Transverse colon (tissue), 4 donors: ENCODE measurements around the gene KLHDC10. TPM values are rescaled to one million over a fixed set of nuclear protein-coding genes. Genes with fewer than 3 reads are reported as not detected.
A peak's percentile ranks its signal among the peaks of the same experiment; 100 is the strongest.
"Not testable (repeated sequence)": the region's sequence is repeated elsewhere in the genome, so short reads cannot be mapped to it uniquely, and the experiment has no call there.

Experiments
- DNase-seq: peaks from one replicate; pipeline ENCODE4 v3.0.0-alpha.2; 2019
- H3K27ac ChIP-seq, 4 donors: fragments of 200-600 bp; sonication (generic); 2 replicates each; pipeline ENCODE4 v1.5.1; 2016 to 2018; ENCODE audit warnings: inconsistent platforms in 4 of 4
- H3K27me3 ChIP-seq: fragments of 200-600 bp; sonication (generic); 2 replicates; pipeline ENCODE4 v1.5.1; 2017; ENCODE audit warnings: inconsistent platforms
- H3K36me3 ChIP-seq, 4 donors: fragments of 200-600 bp; sonication (generic); 2 replicates each; pipeline ENCODE4 v1.5.1; 2017 to 2019; ENCODE audit warnings: inconsistent platforms in 4 of 4
- H3K4me1 ChIP-seq, 4 donors: fragments of 200-600 bp; sonication (generic); 2 replicates each; pipeline ENCODE4 v1.5.1; 2017 to 2020; ENCODE audit warnings: inconsistent platforms in 4 of 4
- H3K4me3 ChIP-seq, 4 donors: fragments of 200-600 bp; sonication (generic); 1 replicate in 1 of 4; 2 replicates in 3 of 4; pipeline versions ENCODE4 v1.5.1 to v1.6.1; 2017 to 2019; ENCODE audit warnings: inconsistent platforms in 4 of 4
- H3K9me3 ChIP-seq, 2 donors: fragments of 200-600 bp; sonication (generic); 2 replicates each; pipeline ENCODE4 v1.5.1; 2017 to 2019; ENCODE audit warnings: inconsistent platforms in 2 of 2
- EP300 ChIP-seq: sonication (generic); formaldehyde crosslinking; IDR thresholded peaks from one replicate; pipeline ENCODE4 v1.6.1; 2017; ENCODE audit warnings: antibody characterized with exemption, low read depth
- POLR2A ChIP-seq: fragments of 450-650 bp; IDR thresholded peaks from one replicate; pipeline ENCODE4 v1.6.1; 2016; ENCODE audit warnings: antibody characterized with exemption, mild to moderate bottlenecking, moderate library complexity
- POLR2AphosphoS5 ChIP-seq, 3 donors: sonication (generic); formaldehyde crosslinking; IDR thresholded peaks; one replicate each; pipeline ENCODE4 v1.6.1; 2016; ENCODE audit warnings: antibody characterized with exemption in 3 of 3
- WGBS, 2 donors: methylation state at CpG; one replicate each; pipeline ENCODE4 v1.1.5; 2018; ENCODE audit warnings: low coverage in 1 of 2; 5-methylcytosine and 5-hydroxymethylcytosine counted together
- in situ Hi-C, 4 donors: fragments of 200-750 bp; cut with MboI; loops; one replicate each; pipeline versions ENCODE4 v1.15.0 to v1.15.1; 2017; ENCODE audit warnings: low sequenced_read_pairs in 3 of 4, low pct_ligation_motif_present in 1 of 4, low pct_unique_long_range_greater_than_20kb in 1 of 4
- intact Hi-C: fragments of 100-400 bp; cut with DNase I; formaldehyde crosslinking; loops from one replicate; pipeline ENCODE4 v1.15.1; 2023; ENCODE audit warnings: low total_unique reads
- total RNA-seq, 4 donors: library from RNA; depleted of rRNA; stranded (reverse); fragments of >200 nt; gene quantifications; one replicate each; pipeline ENCODE4 v1.1.0, GENCODE V29; 2016
- TF ChIP-seq, protein P1 (sequence below), 5 experiments: fragments of 200-600 bp in 3 of 5; fragments of 450-650 bp in 2 of 5; sonication (generic) in 3 of 5; IDR thresholded peaks; 1 replicate in 2 of 5; 2 replicates in 3 of 5; pipeline ENCODE4 v1.5.1; 2016 to 2017; ENCODE audit warnings: antibody characterized with exemption in 5 of 5, inconsistent platforms in 3 of 5, mild to moderate bottlenecking in 2 of 5, moderate library complexity in 1 of 5

KLHDC10 gene
- total RNA-seq, 4 donors from 2014 or later: 9.4 to 23.5 (median 15.6) TPM

- peak overlapping the region; percentile 24 to 62 (median 44) for H3K27ac ChIP-seq
- no peak for DNase-seq
- no peaks in the 10 kb centered on the region for H3K9me3 ChIP-seq
- H3K4me3 ChIP-seq: no peak overlapping the region
- H3K4me1 ChIP-seq: peaks cover 13 to 30% (median 24%) of the 10 kb centered on the region in 4 donors
- in situ Hi-C loops: no loop called here
- H3K36me3 ChIP-seq: no peaks in the 10 kb centered on the region
- intact Hi-C loops: no loop called here
- H3K27me3 ChIP-seq: no peaks in the 10 kb centered on the region
- TF ChIP-seq, protein P1, sequence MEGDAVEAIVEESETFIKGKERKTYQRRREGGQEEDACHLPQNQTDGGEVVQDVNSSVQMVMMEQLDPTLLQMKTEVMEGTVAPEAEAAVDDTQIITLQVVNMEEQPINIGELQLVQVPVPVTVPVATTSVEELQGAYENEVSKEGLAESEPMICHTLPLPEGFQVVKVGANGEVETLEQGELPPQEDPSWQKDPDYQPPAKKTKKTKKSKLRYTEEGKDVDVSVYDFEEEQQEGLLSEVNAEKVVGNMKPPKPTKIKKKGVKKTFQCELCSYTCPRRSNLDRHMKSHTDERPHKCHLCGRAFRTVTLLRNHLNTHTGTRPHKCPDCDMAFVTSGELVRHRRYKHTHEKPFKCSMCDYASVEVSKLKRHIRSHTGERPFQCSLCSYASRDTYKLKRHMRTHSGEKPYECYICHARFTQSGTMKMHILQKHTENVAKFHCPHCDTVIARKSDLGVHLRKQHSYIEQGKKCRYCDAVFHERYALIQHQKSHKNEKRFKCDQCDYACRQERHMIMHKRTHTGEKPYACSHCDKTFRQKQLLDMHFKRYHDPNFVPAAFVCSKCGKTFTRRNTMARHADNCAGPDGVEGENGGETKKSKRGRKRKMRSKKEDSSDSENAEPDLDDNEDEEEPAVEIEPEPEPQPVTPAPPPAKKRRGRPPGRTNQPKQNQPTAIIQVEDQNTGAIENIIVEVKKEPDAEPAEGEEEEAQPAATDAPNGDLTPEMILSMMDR (IDR thresholded peaks at IDR 0.05): no peak
- no peak for TF ChIP-seq POLR2AphosphoS5 (IDR thresholded peaks at IDR 0.05)
- no peak for TF ChIP-seq EP300
- TF ChIP-seq POLR2A: no peak
- WGBS, 2 donors: 60 to 93% methylated on average over 2 to 3 of the region's 3 CpGs
These were observed 73.6 kb downstream of the KLHDC10 start for GRCh38 chr7:130143986-130144311.

- no peaks in the 10 kb centered on the region for H3K36me3 ChIP-seq
- TF ChIP-seq, protein P1 (IDR thresholded peaks at IDR 0.05): no peak
- TF ChIP-seq POLR2A (no peak), EP300 (no peak), POLR2AphosphoS5 (IDR thresholded peaks at IDR 0.05) (no peak)
- H3K27me3 ChIP-seq: no peaks in the 10 kb centered on the region
- DNase-seq: peak; percentile 50
- peaks cover 13 to 31% (median 26%) of the 10 kb centered on the region in 4 donors for H3K4me1 ChIP-seq
- H3K27ac ChIP-seq: peak overlapping the region; percentile 24 to 65 (median 56)
- in situ Hi-C loops (no loop called here), intact Hi-C loops (no loop called here)
- no peak overlapping the region for H3K4me3 ChIP-seq
- 40 to 48% methylated on average over 9 to 14 of the region's 14 CpGs for WGBS, 2 donors
- no peaks in the 10 kb centered on the region for H3K9me3 ChIP-seq
These were observed 74.2 kb downstream of the KLHDC10 start for GRCh38 chr7:130144312-130145171.

GRCh38 chr7:130145424-130146100 is 75.2 kb downstream of the KLHDC10 start:
- Histone ChIP-seq H3K9me3 (no peaks in the 10 kb centered on the region), H3K27ac (peak overlapping the region in 3 of 4 donors; percentile 50 to 65 (median 62)), H3K4me3 (no peak overlapping the region), H3K4me1 (peaks cover 13 to 36% (median 28%) of the 10 kb centered on the region in 4 donors), H3K27me3 (no peaks in the 10 kb centered on the region), H3K36me3 (no peaks in the 10 kb centered on the region)
- 77 to 83% methylated on average over 9 to 14 of the region's 14 CpGs for WGBS, 2 donors
- DNase-seq: no peak
- no peak for TF ChIP-seq POLR2AphosphoS5 (IDR thresholded peaks at IDR 0.05)
- TF ChIP-seq, protein P1 (IDR thresholded peaks at IDR 0.05): no peak
- TF ChIP-seq POLR2A: no peak
- TF ChIP-seq EP300: no peak
- intact Hi-C loops (no loop called here), in situ Hi-C loops (no loop called here)

DNA sequence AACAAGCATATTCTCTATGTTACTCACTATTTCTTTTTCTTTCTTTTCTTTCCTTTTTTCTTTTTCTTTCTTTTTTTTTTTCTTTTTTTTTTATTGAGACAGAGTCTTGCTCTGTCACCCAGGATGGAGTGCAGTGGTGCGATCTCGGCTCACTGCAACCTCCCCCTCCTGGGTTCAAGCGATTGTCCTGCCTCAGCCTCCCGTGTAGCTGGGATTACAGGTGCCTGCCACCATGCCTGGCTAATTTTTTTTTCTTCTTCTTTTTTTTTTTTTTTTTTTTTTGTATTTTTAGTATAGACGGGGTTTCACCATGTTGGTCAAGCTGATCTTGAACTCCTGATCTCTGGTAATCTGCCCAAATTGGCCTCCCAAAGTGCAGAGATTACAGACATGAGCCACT is 75.8 kb downstream of the KLHDC10 start:
- DNase-seq, H3K27me3 ChIP-seq, H3K27ac ChIP-seq, H3K9me3 ChIP-seq, intact Hi-C loops, H3K36me3 ChIP-seq, in situ Hi-C loops, H3K4me3 ChIP-seq: not testable (repeated sequence)
- H3K4me1 ChIP-seq: peaks cover 10 to 30% (median 23%) of the 10 kb centered on the region in 4 donors
- 80 to 94% methylated on average over 1 to 5 of the region's 5 CpGs for WGBS, 2 donors
